SH-SY5Y (cell line): ENCODE results near the gene FREM1.

Experiments
- GATA2 ChIP-seq: IDR thresholded peaks from 2 replicates; pipeline ENCODE4 v1.6.1; 2011; ENCODE audit warnings: mild to moderate bottlenecking, low read depth, low read length
- GATA3 ChIP-seq: IDR thresholded peaks from 2 replicates; pipeline ENCODE4 v1.6.1; 2011; ENCODE audit warnings: low read depth, mild to moderate bottlenecking, low read length, moderate library complexity

- TF ChIP-seq GATA2: no peak
- TF ChIP-seq GATA3: no peak
Observed at GRCh38 chr9:14827805-14828204, 82.4 kb downstream of the FREM1 start.
